K562 (cell line): ENCODE measurements around the gene ATP2A3. TPM values are rescaled to one million over a fixed set of nuclear protein-coding genes. Genes with fewer than 3 reads are reported as not detected.

Experiments used
- BACH1 ChIP-seq: fragments of 200-800 bp; sonication (Bioruptor generic); IDR thresholded peaks from 2 replicates; pipeline ENCODE4 v1.6.1; 2016; ENCODE audit warnings: missing genetic modification characterization, missing compliant biosample characterization
- CCNT2 ChIP-seq: IDR thresholded peaks from 2 replicates; pipeline ENCODE4 v1.6.1; 2011; ENCODE audit warnings: borderline replicate concordance, low read depth, mild to moderate bottlenecking, moderate library complexity, mixed read lengths, low read length; ENCODE audit not compliant: insufficient read length; ENCODE audit errors: extremely low read depth
- CSDE1 ChIP-seq, 2 experiments: fragments of 450-650 bp; IDR thresholded peaks; 2 replicates each; pipeline ENCODE4 v1.6.1; 2016; ENCODE audit warnings: mild to moderate bottlenecking in 1 of 2
- DPF2 ChIP-seq: fragments of 450-650 bp; IDR thresholded peaks from 2 replicates; pipeline ENCODE4 v1.6.1; 2016
- ETS2 ChIP-seq: IDR thresholded peaks from 2 replicates; pipeline ENCODE4 v1.6.1; 2016; ENCODE audit warnings: borderline replicate concordance, missing genetic modification characterization, mild to moderate bottlenecking, moderate library complexity, missing compliant biosample characterization; ENCODE audit not compliant: poor library complexity, severe bottlenecking
- FOXJ3 ChIP-seq: sonication (generic); formaldehyde crosslinking; IDR thresholded peaks from 2 replicates; pipeline ENCODE4 v1.4.0; 2020; ENCODE audit warnings: mild to moderate bottlenecking, missing genetic modification reagents
- FOXM1 ChIP-seq, 2 experiments: fragments of 450-650 bp in 1 of 2; sonication (generic) in 1 of 2; formaldehyde crosslinking in 1 of 2; IDR thresholded peaks; 2 replicates each; pipeline versions ENCODE4 v1.6.1 to v1.9.0; 2017 to 2022; ENCODE audit warnings: low read depth in 2 of 2, mild to moderate bottlenecking in 2 of 2, missing genetic modification reagents in 1 of 2, moderate library complexity in 1 of 2
- GABPB1 ChIP-seq: sonication (generic); formaldehyde crosslinking; IDR thresholded peaks from 2 replicates; pipeline ENCODE4 v1.8.0; 2022; ENCODE audit warnings: mild to moderate bottlenecking, missing genetic modification reagents
- HDAC1 ChIP-seq, 2 experiments: fragments of 450-650 bp; IDR thresholded peaks; 2 replicates each; pipeline ENCODE4 v1.6.1; 2016 to 2017; ENCODE audit warnings: inconsistent platforms in 1 of 2, mild to moderate bottlenecking in 1 of 2, moderate library complexity in 1 of 2
- HSF4 ChIP-seq: fragments of 250-450 bp; sonication (Bioruptor Pico); IDR thresholded peaks from 2 replicates; pipeline ENCODE4 v2.1.2; 2022; ENCODE audit warnings: mild to moderate bottlenecking, moderate library complexity, borderline replicate concordance
- KDM5B ChIP-seq: fragments of 200-600 bp; sonication (generic); IDR thresholded peaks from 2 replicates; pipeline ENCODE4 v1.6.1; 2012; ENCODE audit warnings: low read depth, mild to moderate bottlenecking, moderate library complexity, low read length, control low read depth, inconsistent platforms; ENCODE audit not compliant: insufficient replicate concordance
- LCOR ChIP-seq: sonication (generic); formaldehyde crosslinking; IDR thresholded peaks from 2 replicates; pipeline ENCODE4 v1.8.0; 2022; ENCODE audit warnings: mild to moderate bottlenecking, missing genetic modification reagents
- NFE2L1 ChIP-seq: fragments of 450-650 bp; IDR thresholded peaks from 2 replicates; pipeline ENCODE4 v1.6.1; 2016; ENCODE audit warnings: missing genetic modification characterization, low read depth, mild to moderate bottlenecking, missing compliant biosample characterization, moderate library complexity, borderline replicate concordance
- POLR2A ChIP-seq: fragments of 450-650 bp; conservative IDR thresholded peaks from 2 replicates; pipeline ENCODE4 v1.6.1; 2016
- RBM39 ChIP-seq: fragments of 200-400 bp; formaldehyde crosslinking; optimal IDR thresholded peaks from 2 replicates; pipeline ENCODE3; 2018; ENCODE audit warnings: low read depth, low read length
- SMAD3 ChIP-seq: fragments of 450-650 bp; formaldehyde crosslinking; conservative IDR thresholded peaks from 2 replicates; pipeline ENCODE4 v1.4.0; 2020; ENCODE audit warnings: mild to moderate bottlenecking
- SMARCA5 ChIP-seq: fragments of 450-650 bp; IDR thresholded peaks from 2 replicates; pipeline ENCODE4 v1.6.1; 2016
- TCF3 ChIP-seq: sonication (generic); formaldehyde crosslinking; IDR thresholded peaks from 2 replicates; pipeline ENCODE4 v1.4.0; 2020; ENCODE audit warnings: mild to moderate bottlenecking, missing genetic modification reagents
- TCFL5 ChIP-seq: fragments of 250-450 bp; sonication (Bioruptor Pico); conservative IDR thresholded peaks from 2 replicates; pipeline ENCODE4 v1.6.1; 2021; ENCODE audit warnings: mild to moderate bottlenecking, moderate library complexity, matching md5 sums
- TRIM24 ChIP-seq, 2 experiments: fragments of 450-650 bp; IDR thresholded peaks; 2 replicates each; pipeline ENCODE4 v1.6.1; 2016
- ZKSCAN1 ChIP-seq: fragments of 150-350 bp; IDR thresholded peaks from 2 replicates; pipeline ENCODE4 v1.6.1; 2016; ENCODE audit warnings: low read depth, low read length
- ZNF174 ChIP-seq: fragments of 250-450 bp; sonication (Bioruptor Pico); IDR thresholded peaks from 2 replicates; pipeline ENCODE4 v1.4.0; 2020; ENCODE audit warnings: mild to moderate bottlenecking
- ZNF184 ChIP-seq: sonication (generic); formaldehyde crosslinking; IDR thresholded peaks from 2 replicates; pipeline ENCODE4 v1.5.0; 2020; ENCODE audit warnings: missing genetic modification reagents
- ZNF77 ChIP-seq: fragments of 250-450 bp; sonication (Bioruptor Pico); IDR thresholded peaks from 2 replicates; pipeline ENCODE4 v1.5.0; 2020
- polyA plus RNA-seq, 8 experiments: library from polyadenylated mRNA; depleted of rRNA in 4 of 8; stranded (reverse) in 5 of 8; unstranded in 3 of 8; fragments of >200 nt; fragmentation: Nextera tagmentation in 2 of 8; fragmentation: Illumina TruSeq in 1 of 8; extraction: Ambion mirVana in 2 of 8; extraction: Trizol in 1 of 8; gene quantifications; 2 replicates each; pipeline versions ENCODE4 v1.2.1 to v1.2.3, GENCODE V29; 2011 to 2014; ENCODE audit warnings: inconsistent platforms in 1 of 8, missing spikeins in 1 of 8
- total RNA-seq, 7 experiments: library from RNA; depleted of rRNA in 6 of 7; stranded (reverse); fragments of >200 nt in 6 of 7; fragmentation: Illumina TruSeq in 2 of 7; extraction: Trizol in 2 of 7; gene quantifications; 2 replicates each; pipeline versions ENCODE4 v1.2.1 to v1.2.3, GENCODE V29; 2011 to 2021; ENCODE audit warnings: low replicate concordance in 1 of 7
- TF ChIP-seq, protein P1 (sequence below): fragments of 200-800 bp; sonication (Bioruptor generic); IDR thresholded peaks from 2 replicates; pipeline ENCODE4 v1.6.1; 2017; ENCODE audit warnings: missing genetic modification characterization, missing compliant biosample characterization
- TF ChIP-seq, protein P2 (sequence below): fragments of 450-650 bp; IDR thresholded peaks from 2 replicates; pipeline ENCODE4 v1.6.1; 2018; ENCODE audit not compliant: partially characterized antibody

ATP2A3 gene
- total and polyA plus RNA-seq, 9 of the 15 experiments (the other 6 are each of a cell fraction or from before 2014, with no cell fraction given): 0.65 to 103 (median 31.3) TPM

DNA sequence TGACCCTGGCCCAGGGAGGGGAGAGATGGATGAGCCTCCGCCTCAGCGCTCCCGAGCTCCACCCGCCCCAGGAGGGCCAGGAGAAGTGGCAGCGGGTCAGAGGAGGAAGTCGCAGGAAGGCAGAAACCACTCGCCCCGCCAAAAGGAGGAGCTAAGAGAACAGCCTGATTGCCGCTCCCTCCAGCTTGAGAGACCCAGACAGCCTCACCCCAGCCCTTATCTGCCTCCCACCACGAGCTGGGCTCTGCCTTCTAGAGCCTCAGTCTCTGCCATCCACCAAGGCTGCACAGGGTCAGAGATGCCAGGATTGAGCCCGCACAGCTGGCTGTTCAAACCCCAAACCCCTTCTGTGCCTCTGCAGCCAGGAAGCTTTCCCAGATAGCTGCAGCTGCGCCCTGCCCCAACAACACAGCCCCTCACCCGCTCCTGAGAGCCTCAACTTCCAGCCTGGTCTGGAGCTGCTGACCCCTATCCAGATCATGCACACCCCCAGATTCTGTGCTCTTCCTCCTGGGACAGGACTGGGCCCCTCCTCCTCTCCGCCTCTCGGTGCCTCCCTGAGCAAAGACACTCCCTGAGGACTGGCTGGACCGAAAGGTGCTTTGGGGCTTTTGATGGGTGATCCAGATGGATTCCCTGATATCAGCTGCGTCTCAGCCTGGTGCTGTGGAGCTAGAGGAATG is 1.0 kb upstream of the ATP2A3 start (continued):
- no peak for TF ChIP-seq NFE2L1 (tag)
- TF ChIP-seq FOXM1 (IDR thresholded peaks at IDR 0.05; ENCODE audit: low read depth): no peak
- no peak for TF ChIP-seq FOXM1 (CRISPR knock-in tag; IDR thresholded peaks at IDR 0.05; ENCODE audit: low read depth)
- TF ChIP-seq TCF3 (CRISPR knock-in tag): peak; percentile 52; the same call in 1 of the 2 replicates
- TF ChIP-seq, protein P1, sequence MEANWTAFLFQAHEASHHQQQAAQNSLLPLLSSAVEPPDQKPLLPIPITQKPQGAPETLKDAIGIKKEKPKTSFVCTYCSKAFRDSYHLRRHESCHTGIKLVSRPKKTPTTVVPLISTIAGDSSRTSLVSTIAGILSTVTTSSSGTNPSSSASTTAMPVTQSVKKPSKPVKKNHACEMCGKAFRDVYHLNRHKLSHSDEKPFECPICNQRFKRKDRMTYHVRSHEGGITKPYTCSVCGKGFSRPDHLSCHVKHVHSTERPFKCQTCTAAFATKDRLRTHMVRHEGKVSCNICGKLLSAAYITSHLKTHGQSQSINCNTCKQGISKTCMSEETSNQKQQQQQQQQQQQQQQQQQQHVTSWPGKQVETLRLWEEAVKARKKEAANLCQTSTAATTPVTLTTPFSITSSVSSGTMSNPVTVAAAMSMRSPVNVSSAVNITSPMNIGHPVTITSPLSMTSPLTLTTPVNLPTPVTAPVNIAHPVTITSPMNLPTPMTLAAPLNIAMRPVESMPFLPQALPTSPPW (CRISPR knock-in tag): no peak; the same call in 1 of the 2 replicates
- peak; percentile 77 for TF ChIP-seq KDM5B
- 0 out of 2 replicates have a peak, but pooled peaks have one; percentile 27 for TF ChIP-seq LCOR (CRISPR knock-in tag)
- no peak for TF ChIP-seq TCFL5 (CRISPR knock-in tag)
- no peak for TF ChIP-seq ZNF184 (CRISPR knock-in tag)
- TF ChIP-seq SMAD3: no peak
- TF ChIP-seq POLR2A: peak; percentile 69
- TF ChIP-seq RBM39: no peak
- TF ChIP-seq GABPB1: 0 out of 2 replicates have a peak, but pooled peaks have one; percentile 51
- TF ChIP-seq HDAC1 (IDR thresholded peaks at IDR 0.05): peak in 1 of 2 experiments; percentile 69; a peak in 2 of 4 replicates
- no peak for TF ChIP-seq ZNF77
- TF ChIP-seq SMARCA5: no peak
- TF ChIP-seq TRIM24 (IDR thresholded peaks at IDR 0.05): 0 out of 4 replicates have a peak, but pooled peaks of 1 of the 2 experiments have one; percentile 12
- TF ChIP-seq CSDE1 (IDR thresholded peaks at IDR 0.05): no peak
- peak; percentile 36; the same call in 1 of the 2 replicates for TF ChIP-seq DPF2
- TF ChIP-seq BACH1: no peak
- TF ChIP-seq ZNF174 (CRISPR knock-in tag): no peak
- TF ChIP-seq, protein P2, sequence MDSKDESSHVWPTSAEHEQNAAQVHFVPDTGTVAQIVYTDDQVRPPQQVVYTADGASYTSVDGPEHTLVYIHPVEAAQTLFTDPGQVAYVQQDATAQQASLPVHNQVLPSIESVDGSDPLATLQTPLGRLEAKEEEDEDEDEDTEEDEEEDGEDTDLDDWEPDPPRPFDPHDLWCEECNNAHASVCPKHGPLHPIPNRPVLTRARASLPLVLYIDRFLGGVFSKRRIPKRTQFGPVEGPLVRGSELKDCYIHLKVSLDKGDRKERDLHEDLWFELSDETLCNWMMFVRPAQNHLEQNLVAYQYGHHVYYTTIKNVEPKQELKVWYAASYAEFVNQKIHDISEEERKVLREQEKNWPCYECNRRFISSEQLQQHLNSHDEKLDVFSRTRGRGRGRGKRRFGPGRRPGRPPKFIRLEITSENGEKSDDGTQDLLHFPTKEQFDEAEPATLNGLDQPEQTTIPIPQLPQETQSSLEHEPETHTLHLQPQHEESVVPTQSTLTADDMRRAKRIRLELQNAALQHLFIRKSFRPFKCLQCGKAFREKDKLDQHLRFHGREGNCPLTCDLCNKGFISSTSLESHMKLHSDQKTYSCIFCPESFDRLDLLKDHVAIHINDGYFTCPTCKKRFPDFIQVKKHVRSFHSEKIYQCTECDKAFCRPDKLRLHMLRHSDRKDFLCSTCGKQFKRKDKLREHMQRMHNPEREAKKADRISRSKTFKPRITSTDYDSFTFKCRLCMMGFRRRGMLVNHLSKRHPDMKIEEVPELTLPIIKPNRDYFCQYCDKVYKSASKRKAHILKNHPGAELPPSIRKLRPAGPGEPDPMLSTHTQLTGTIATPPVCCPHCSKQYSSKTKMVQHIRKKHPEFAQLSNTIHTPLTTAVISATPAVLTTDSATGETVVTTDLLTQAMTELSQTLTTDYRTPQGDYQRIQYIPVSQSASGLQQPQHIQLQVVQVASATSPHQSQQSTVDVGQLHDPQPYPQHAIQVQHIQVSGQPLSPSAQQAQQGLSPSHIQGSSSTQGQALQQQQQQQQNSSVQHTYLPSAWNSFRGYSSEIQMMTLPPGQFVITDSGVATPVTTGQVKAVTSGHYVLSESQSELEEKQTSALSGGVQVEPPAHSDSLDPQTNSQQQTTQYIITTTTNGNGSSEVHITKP: peak; percentile 85
- no peak for TF ChIP-seq ZKSCAN1
- no peak for TF ChIP-seq FOXJ3 (CRISPR knock-in tag)
- TF ChIP-seq ETS2 (tag): no peak
- TF ChIP-seq CCNT2: peak; percentile 31
- peak; percentile 13; the same call in 1 of the 2 replicates for TF ChIP-seq HSF4 (CRISPR knock-in tag)
